Measurements from ENCODE around the gene EGR2.

The EGR2 gene

GRCh38 chr10:62817766-62818425 lies 1.7 kb upstream of the EGR2 start:
- DNase-seq, result peak; percentile 49

- DNase-seq, result no peak
These were observed 1.1 kb upstream of the EGR2 start for GRCh38 chr10:62817121-62817765.

DNA sequence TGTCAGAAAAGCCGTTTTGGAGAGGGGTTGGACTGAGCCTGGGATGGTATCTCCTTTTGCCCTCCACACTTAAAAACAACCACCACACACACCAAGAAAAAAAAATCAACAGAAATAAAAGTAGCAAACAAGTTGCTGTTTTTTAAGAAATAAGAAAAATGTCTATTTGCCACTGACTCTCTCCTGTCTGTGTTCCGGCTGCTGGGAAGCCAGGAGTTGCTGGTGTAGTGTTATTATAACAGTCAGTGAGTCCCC lies 163 bp downstream of the EGR2 start:
- DNase-seq, result no peak

GRCh38 chr10:62815381-62816075 lies 638 bp downstream of the EGR2 start:
- no peak for DNase-seq

DNA sequence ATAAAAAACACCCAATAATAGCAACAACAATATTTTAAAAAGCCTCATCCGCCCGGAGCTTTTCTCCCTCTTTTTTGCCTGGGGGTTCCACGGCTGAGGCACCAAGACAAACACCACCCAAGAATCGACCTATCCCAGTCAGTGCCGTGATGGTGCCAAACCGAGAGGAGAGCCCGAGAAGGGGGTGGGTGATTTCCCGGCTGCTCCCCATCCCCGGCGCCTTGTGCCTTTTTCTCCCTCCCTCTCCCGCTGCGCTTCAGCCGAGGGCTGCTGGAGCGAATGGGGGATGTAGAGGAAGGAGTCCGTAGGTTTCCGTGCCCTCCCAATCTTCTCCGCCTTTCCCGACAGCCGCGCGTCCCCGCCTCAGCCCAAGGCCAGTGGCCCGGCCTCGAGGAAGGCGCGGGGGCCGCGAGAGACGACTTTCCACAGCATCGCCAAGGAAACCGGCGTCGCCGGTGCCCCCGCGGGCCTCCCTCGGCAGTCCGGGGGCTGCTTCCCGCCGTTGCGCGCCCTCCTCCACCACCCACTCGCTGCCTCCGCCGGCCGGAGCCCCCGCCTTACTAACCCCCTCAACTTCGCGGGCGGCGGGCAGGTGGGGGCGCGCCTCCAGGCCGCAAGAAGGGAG lies 1.3 kb downstream of the EGR2 start:
- no peak for DNase-seq

DNA sequence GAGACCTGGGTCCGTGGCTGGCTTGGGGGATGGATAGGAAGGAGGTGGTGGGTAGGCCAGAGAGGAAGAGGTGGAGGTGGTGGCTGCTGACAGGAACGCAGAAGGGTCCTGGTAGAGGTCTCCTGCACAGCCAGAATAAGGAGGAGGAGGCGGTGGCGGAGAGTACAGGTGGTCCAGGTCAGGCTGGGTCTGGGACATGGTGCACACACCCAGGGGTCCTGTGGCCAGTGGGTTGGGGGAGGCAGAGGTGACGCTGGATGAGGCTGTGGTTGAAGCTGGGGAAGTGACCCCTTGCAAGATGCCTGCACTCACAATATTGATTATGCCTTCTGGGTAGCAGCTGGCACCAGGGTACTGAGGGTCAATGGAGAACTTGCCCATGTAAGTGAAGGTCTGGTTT lies 2.2 kb downstream of the EGR2 start:
- no peak for DNase-seq

- DNase-seq, result no peak
These were observed 2.7 kb downstream of the EGR2 start for GRCh38 chr10:62813453-62813852.

DNA sequence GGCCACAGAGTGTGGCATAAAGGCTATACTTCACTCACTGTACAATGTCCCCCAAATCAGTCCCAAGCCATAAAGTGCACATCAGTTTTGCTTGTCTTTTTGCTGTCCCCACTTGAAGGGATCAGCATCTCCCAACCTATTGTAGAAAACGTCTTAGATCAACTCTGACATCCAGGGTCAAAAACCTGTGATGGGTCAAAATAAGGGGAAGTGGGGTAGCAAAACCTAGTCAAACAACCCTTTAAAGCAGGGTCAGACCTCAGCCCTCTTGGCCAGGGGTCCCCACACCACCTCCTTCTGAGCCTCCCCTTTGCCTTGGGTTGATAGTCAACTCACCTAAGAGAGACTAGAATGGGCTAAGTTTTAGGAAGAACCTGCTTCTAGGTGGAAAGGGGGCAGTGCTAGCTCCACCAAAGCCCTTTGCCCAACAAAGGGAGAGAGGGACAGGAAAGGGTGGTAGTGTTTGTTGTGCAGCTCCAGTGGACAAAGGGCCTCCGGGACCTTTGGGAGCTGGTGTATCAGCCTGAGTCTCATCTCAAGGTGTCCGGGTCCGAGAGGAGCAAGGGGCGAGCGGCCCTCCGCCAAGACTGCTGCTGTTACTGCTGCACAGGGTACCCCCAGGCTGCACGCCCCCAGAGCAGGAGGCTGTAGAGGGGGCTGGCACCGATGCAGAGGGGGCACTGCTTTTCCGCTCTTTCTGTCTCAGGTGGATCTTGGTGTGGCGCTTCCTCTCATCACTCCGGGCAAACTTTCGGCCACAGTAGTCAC lies 3.3 kb downstream of the EGR2 start:
- no peak for DNase-seq

DNA sequence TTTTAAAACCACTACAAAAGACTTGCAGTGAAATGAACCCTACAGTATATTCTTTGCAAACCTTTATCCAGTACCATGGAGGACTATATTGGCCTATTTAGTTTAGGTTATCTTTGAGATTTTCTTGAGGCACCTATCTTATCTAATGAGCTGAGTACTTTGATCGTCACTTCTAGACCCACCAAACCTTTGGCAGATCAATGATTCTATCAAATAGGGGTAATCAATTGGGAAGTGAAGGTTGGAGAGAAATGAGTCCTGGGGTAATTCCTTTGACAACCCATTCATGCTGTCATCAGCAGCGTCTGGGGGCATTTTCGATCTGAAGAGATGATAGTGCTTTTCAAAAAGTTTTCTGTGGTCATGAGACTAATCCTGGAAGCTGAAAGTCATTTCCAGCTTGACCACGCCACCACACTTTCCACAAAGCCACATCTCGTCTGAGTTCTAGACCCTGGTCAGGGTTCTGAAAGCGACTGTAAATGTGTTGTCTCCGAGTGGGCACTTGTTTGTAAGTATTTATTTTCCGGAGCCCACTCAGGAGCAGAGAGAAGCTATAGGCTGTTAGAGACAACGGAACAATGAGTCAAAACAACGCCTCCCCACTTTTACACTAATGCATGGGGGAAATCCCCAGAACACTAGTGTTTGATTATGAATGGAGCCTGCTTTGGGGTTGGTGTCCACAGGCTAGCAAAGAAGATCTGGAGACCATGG lies 4.8 kb downstream of the EGR2 start:
- no peak for DNase-seq

GRCh38 chr10:62810156-62810902 lies 5.8 kb downstream of the EGR2 start:
- DNase-seq, result no peak

DNA sequence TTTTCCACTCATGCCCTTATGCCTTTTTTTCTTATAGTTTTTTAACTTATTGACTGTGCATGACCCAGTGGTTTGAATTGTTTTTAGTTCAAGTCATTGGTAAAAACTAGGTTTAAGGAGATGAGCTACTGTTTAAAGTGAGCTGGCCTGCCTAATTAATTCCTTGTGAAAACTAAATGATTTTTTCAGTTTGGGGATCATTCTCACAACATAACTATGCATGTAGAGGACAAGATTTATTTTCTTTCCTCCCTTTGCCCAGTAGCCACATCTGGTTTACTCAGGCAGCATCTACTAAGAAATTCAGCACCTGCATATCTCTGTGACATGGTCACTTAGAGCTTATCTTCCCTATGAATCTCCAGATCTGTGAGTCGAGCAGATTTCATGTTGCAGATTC lies 9.9 kb downstream of the EGR2 start:
- DNase-seq, result no peak

GRCh38 chr10:62805231-62806099 lies 10.7 kb downstream of the EGR2 start:
- no peak for DNase-seq

DNA sequence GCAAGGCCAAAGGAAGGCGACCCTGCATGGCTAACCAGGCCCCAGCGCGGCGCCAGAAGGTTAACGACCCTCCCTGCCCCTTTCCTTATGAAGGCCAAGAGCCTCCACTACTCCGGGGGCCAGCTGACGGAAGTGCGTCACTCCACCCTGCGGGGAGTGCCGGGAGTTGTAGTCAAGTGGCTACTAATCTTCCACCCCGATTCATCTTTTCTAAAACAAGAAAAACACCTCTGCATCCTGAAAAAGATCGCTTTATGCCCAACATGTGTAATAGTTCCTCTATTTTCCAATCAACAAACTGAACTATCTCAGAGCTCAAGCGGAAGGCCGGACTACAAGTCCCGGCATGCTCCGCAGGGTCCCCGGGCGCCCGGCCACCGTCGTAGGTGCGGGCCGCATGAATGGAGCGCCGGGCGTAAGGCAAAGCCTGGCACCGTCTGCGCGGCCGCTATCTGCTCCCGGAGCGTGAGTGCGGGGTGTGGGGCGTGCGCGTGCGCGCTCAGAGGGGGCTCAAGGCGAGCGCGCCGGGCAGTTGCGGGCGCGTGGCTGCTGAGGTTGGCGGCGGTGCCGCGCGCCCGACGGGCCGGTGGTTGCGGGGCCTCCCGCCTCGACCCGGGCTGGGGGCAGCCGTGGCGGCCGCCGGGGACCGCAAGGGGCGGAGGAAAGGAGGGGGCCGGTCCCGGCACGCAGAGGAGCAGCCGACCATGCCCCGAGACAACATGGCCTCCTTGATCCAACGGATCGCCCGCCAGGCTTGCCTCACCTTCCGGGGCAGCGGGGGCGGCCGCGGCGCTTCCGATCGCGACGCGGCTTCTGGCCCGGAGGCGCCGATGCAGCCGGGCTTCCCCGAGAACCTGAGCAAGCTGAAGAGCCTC lies 11.6 kb downstream of the EGR2 start, which contains the start of gene ADO:
Gene ADO, plus strand, starts transcription at position 365 of the 875 bp plus-strand sequence. Its CDS starts 340 bp downstream, at position 705.
- DNase-seq, result peak; percentile 79

- no peak for DNase-seq
These were observed 12.3 kb downstream of the EGR2 start for GRCh38 chr10:62803724-62804355.

DNA sequence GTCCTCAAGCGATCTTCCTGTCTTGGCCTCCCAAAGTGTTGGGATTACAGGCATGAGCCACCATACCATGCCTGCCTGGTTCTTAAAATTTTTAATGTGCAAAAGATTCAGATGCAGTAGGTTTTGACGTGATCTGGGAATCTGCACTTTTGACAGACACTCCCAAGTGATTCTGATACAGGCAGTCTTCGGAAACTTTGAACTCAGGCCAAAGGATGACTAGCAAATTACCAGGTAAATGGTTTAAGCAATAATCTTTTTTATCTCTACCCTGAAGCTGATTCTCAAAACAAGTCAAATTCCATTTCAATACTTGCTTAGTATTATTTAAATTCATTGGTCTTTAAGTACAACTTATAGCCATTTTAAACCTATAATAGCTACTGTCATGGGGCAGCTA lies 14.3 kb downstream of the EGR2 start:
- no peak for DNase-seq

DNA sequence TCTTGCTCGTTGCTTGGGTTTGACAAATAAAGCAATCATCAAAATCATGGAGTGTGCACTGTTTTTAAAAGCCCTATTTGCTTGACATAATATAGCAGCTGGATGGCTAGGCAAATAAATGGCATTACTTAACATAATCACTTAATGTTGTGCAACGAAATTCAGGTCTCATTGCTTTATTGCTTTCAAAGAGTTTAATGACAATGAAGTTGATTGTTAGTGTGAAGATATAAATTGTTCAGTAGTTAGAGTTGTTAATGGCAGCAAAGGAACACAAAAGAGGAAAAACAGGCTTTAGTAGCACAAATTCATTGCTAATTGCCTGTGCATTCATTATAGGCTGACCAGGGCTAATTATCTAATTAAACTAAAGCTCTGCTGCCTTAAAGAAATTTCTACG lies 19.3 kb downstream of the EGR2 start:
- no peak for DNase-seq

- no peak for DNase-seq
These were observed 20.4 kb downstream of the EGR2 start for GRCh38 chr10:62795762-62796161.

DNA sequence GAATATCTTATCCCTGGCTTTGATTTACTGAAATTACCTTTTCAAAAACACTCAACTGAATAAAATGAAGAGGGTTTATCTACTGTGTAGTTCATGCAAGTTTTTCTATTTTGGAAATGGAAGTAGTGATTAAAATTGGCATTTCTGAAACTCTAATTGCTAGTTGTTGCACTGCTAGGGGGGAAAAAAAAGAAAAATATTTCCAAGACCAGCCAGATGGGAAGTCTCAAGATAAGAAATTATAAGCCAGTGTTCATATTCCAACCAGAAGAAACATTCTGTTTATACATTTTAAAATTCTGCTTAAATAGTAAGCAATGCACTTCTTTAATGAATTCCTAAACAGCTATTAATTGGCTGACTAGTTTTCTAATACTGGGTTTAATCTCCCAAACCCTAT lies 21.1 kb downstream of the EGR2 start:
- DNase-seq, result no peak

DNA sequence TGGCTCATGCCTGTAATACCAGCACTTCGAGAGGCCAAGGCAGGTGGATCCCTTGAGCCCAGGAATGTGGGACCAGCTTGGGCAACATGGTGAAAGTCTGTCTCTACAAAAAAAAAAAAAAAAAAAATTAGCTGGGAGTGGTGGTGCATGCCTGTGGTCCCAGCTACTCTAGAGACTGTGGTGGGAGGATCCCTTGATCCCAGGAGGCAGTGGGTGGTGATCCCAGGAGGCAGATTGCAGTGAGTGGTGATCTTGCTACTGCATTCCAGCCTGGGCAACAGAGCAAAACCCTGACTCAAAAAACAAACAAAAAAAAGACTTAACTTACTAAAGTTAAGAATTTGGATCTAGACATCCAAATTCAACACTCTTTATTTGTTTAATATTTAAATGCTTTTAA lies 21.9 kb downstream of the EGR2 start:
- no peak for DNase-seq

All from central memory CD4-positive, alpha-beta T cell (primary cell).